GM19463 (cell line): Measurements from ENCODE around the gene DGKI.
A peak's percentile ranks its signal among the peaks of the same experiment; 100 is the strongest.

Source experiments
- ATAC-seq: cut with Tn5 transposase; IDR thresholded peaks from one replicate; pipeline ENCODE4 v1.9.1; 2021; ENCODE audit warnings: mild to moderate bottlenecking, moderate library complexity; ENCODE audit not compliant: unreplicated experiment

Gene DGKI

GRCh38 chr7:137873524-137873923 is 26.8 kb upstream of the DGKI start:
- peak; percentile 52 for ATAC-seq

GRCh38 chr7:137871170-137871915 is 24.6 kb upstream of the DGKI start:
- no peak for ATAC-seq

- ATAC-seq = no peak
Observed at GRCh38 chr7:137870684-137871083, 23.9 kb upstream of the DGKI start.

- ATAC-seq = no peak
Observed at GRCh38 chr7:137870078-137870477, 23.3 kb upstream of the DGKI start.

GRCh38 chr7:137869260-137869659 is 22.5 kb upstream of the DGKI start:
- ATAC-seq = no peak

GRCh38 chr7:137867289-137867688 is 20.5 kb upstream of the DGKI start:
- no peak for ATAC-seq

- ATAC-seq = no peak
Observed at GRCh38 chr7:137865764-137866163, 19.0 kb upstream of the DGKI start.

GRCh38 chr7:137862964-137863363 is 16.2 kb upstream of the DGKI start:
- no peak for ATAC-seq

- no peak for ATAC-seq
Observed at GRCh38 chr7:137862358-137862757, 15.6 kb upstream of the DGKI start.

GRCh38 chr7:137860542-137860941 is 13.8 kb upstream of the DGKI start:
- no peak for ATAC-seq

GRCh38 chr7:137853053-137853452 is 6.3 kb upstream of the DGKI start:
- no peak for ATAC-seq

- no peak for ATAC-seq
Observed at GRCh38 chr7:137852108-137852507, 5.3 kb upstream of the DGKI start.

- ATAC-seq = no peak
Observed at GRCh38 chr7:137850972-137851945, 4.5 kb upstream of the DGKI start.

- ATAC-seq = no peak
Observed at GRCh38 chr7:137850571-137850970, 3.8 kb upstream of the DGKI start.

- no peak for ATAC-seq
Observed at GRCh38 chr7:137848095-137848494, 1.3 kb upstream of the DGKI start.

- peak; percentile 31 for ATAC-seq
Observed at GRCh38 chr7:137847568-137848050, 835 bp upstream of the DGKI start.

GRCh38 chr7:137846549-137846826 is 286 bp downstream of the DGKI start:
- ATAC-seq = peak; percentile 28

GRCh38 chr7:137844677-137845425 is 1.9 kb downstream of the DGKI start:
- no peak for ATAC-seq

- ATAC-seq = no peak
Observed at GRCh38 chr7:137839903-137840779, 6.6 kb downstream of the DGKI start.

- ATAC-seq = no peak
Observed at GRCh38 chr7:137838706-137839315, 8.0 kb downstream of the DGKI start.
